GM18907 (cell line): ENCODE data around the gene CHPF.

Source experiments
- ATAC-seq: cut with Tn5 transposase; IDR thresholded peaks from one replicate; pipeline ENCODE4 v1.9.1; 2021; ENCODE audit warnings: mild to moderate bottlenecking, moderate library complexity; ENCODE audit not compliant: unreplicated experiment

CHPF gene

GRCh38 chr2:219515874-219516629, 27.6 kb downstream of the CHPF start:
- ATAC-seq: no peak

- no peak for ATAC-seq
These were observed 28.8 kb downstream of the CHPF start for GRCh38 chr2:219514836-219515235.

GRCh38 chr2:219514196-219514761, 29.3 kb downstream of the CHPF start, which contains the start of gene ASIC4:
TSS of gene ASIC4 (plus strand) at chr2:219514482. CDS start at chr2:219514725, 243 bp downstream.
- no peak for ATAC-seq

GRCh38 chr2:219513787-219514186, 29.8 kb downstream of the CHPF start:
- ATAC-seq: no peak

GRCh38 chr2:219512524-219513216, 30.9 kb downstream of the CHPF start:
- ATAC-seq: no peak

- no peak for ATAC-seq
These were observed 31.9 kb downstream of the CHPF start for GRCh38 chr2:219511547-219512325.

GRCh38 chr2:219510512-219511135, 33.0 kb downstream of the CHPF start:
- no peak for ATAC-seq

- peak; percentile 60 for ATAC-seq
These were observed 33.7 kb downstream of the CHPF start for GRCh38 chr2:219509780-219510511.

GRCh38 chr2:219508971-219509779, 34.4 kb downstream of the CHPF start:
- peak; percentile 16 for ATAC-seq

- no peak for ATAC-seq
These were observed 35.2 kb downstream of the CHPF start for GRCh38 chr2:219508444-219508734.

GRCh38 chr2:219507581-219508443, 35.8 kb downstream of the CHPF start:
- no peak for ATAC-seq

- ATAC-seq: no peak
These were observed 36.6 kb downstream of the CHPF start for GRCh38 chr2:219506802-219507526.

- ATAC-seq: no peak
These were observed 37.3 kb downstream of the CHPF start for GRCh38 chr2:219506153-219506801.

- no peak for ATAC-seq
These were observed 38.0 kb downstream of the CHPF start for GRCh38 chr2:219505585-219505984.

- no peak for ATAC-seq
These were observed 41.0 kb downstream of the CHPF start for GRCh38 chr2:219502618-219503017.

- no peak for ATAC-seq
These were observed 41.8 kb downstream of the CHPF start for GRCh38 chr2:219501849-219502248.

- ATAC-seq: no peak
These were observed 43.5 kb downstream of the CHPF start for GRCh38 chr2:219500135-219500534.
